GM19397 (cell line): ENCODE results near the gene ERC1.
A peak's percentile ranks its signal among the peaks of the same experiment; 100 is the strongest.

Source experiments
- ATAC-seq: cut with Tn5 transposase; IDR thresholded peaks from one replicate; pipeline ENCODE4 v1.9.1; 2021; ENCODE audit warnings: mild to moderate bottlenecking, moderate library complexity; ENCODE audit not compliant: unreplicated experiment

Gene ERC1

DNA sequence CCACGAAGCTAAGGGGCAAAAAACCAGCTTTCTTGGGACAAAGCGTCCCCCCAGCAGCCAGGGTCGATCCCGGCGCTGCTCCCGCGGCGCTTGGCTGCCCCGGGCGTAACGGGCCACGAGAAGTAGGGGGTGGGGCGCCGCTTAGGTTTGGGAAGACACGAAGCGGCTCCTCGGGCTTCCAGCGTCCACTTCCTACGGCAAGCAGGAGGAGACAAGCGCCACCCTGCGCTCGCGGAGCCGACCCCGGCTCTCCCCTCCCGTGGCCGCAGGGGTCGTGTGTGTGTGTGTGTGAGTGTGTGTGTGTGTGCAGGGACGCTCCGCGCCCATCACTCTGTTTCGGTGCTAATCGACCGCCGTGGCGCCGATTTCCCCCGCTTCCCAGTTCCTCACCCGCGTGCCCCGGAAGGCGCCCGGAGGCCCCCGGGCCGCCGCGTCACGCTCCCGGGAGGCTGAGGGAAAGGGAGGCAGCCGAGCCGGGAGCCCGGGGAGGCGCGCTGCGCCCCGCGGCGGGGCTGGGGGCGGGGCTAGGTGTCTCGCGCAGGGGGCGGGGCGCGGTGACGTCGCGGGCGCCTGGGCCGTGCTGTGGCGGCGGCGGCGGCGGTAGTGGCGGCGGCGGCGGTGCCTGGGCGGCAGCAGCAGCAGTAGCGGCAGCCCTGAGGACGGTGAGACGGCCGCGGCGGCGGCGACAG lies at the start of gene ERC1:
Gene ERC1 (plus strand): TSS at position 563 of the 689 bp plus-strand sequence. CDS start 36,681 bp downstream, outside the sequence.
- ATAC-seq = peak; percentile 88

DNA sequence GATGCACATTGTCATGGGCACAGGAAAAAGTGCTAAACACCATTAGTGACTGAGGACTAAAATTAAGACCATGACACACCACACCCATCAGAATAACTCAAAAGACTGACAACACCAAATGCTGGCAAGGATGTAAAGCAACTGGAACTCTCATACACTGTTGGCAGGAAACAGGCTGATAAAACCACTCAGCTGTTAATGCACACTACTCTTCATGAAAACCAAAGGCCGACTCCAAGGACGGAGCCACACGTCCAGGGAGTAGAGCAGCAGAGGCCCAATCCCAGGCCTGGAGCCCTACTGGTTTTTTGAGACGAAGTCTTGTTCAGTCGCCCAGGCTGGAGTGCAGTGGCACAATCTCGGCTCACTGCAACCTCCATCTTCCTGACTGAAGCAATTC lies 48.0 kb upstream of the ERC1 start:
- ATAC-seq = no peak

DNA sequence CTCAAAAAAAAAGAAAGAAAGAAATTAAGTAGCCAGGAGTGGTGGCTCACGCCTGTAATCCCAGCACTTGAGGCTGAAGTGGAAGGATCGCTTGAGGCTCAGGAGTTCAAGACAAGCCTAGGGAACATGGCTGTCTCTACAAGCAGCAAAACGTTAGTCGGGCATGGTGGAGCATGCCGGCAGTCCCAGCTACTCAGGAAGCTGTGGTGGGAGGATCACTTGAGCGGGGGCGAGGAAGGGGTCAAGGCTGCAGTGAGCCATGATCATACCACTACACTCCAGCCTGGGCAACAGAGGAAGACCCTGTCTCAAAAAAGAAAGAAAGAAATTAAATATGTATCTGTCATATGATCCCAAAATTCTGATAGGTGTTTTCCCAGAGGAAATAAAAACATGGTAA lies 46.8 kb upstream of the ERC1 start:
- ATAC-seq = no peak

DNA sequence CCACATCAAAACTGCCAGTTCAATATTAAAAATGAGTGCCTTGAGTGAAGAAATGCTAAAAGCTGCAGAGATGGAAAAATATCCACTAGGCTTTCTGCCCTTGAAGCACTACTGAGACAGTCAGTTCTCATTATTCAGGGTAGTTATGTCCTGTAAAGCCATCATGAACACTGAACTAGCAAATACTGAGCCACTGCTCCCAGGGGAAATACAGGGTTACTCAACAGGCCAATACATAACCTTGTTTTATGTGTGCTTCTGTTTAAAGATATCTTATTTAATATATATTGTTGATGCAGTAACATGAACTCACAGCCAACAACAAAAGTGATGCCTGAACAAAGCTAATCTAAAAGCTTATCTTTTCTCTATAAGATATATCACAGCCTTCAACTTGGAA lies 44.8 kb upstream of the ERC1 start:
- ATAC-seq = no peak

DNA sequence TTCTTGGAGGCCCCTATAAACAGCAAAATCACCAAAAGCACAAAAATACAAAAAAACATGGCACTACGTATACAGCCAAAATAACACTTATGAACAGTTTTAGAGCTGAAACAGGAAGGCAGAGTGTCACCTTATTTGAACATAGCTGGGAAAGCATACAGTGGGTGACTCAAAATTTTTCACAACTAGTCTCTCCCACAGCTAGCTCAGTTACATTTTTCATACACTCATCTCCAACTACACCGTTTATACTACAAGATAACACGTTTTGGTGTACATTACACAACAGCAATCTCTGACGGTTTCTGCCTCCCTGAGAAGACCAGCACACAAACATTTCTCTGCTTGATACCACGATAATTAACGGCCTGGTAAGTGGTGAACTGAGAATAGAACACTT lies 44.4 kb upstream of the ERC1 start:
- ATAC-seq = no peak

DNA sequence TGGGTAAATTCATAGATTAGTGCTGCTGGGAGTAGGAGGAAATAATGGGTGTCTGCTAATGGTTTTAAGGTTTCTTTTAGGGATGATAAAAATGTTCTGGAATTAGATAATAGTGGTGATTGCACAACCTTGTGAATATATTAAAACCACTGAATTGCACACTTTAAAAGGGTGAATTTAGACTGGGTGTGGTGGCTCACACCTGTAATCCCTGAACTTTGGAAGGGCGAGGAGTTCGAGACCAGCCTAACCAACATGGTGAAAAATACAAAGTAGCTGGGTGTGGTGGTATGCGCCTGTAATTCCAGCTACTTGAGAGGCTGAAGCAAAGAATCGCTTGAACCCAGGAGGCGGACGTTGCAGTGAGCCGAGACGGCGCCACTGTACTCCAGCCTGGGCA lies 42.8 kb upstream of the ERC1 start:
- no peak for ATAC-seq

DNA sequence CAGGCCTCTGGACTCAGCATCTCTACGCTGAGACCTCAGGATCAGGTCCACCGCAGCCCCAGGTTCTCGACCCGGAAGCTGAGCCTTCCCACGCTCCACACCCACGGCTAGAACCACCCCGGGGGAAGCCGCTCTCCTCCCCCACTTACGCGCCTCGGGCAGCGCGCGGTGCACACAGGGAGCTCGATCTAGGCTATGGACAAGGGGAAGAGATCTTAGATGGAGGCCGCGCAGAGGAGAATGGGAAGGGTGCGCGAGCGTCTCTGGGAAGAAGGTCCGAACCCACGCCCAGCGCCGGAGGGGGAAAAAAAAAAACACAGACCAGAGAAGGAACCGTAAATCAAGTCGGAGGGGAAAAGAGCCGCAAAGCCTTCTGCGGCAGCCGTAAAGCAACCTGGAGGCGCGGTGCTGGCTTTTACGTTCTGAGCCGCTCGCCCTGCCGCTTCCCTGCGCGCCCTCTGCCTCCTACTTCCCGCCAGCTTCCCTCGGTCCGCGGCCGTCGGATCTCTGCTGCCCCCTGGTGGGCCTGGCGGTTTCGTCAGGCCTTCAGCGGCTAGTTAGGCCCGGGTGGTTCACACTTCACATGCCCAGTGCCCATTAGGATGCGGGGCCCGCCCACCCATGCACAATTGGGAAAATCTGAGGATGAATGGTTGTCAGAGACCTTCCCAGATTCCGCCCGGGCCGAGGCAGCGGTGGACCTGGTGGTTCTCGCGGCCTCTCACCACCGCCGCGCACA lies 41.4 kb upstream of the ERC1 start, which contains the start of gene RAD52:
Gene RAD52 (minus strand): TSS at position 242 of the 739 bp plus-strand sequence. CDS start 16,636 bp downstream, outside the sequence.
- peak; percentile 83 for ATAC-seq

DNA sequence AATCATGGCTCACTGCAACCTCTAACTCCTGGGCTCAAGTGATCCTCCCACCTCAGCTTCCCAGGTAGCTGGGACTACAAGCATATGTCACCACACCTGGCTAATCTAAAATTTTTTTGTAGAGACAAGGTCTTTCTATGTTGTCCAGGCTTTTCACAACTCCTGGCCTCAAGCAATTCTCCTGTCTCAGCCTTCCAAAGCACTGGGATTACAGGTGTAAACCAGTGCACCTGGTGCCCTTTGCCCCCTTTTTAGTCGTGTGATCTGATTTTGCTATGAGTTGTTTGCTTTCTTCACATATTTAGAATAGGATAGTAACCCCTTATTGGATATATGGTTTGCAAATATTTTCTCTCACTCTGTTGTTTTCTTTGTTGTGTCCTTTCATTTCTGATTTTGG lies 39.8 kb upstream of the ERC1 start:
- no peak for ATAC-seq

DNA sequence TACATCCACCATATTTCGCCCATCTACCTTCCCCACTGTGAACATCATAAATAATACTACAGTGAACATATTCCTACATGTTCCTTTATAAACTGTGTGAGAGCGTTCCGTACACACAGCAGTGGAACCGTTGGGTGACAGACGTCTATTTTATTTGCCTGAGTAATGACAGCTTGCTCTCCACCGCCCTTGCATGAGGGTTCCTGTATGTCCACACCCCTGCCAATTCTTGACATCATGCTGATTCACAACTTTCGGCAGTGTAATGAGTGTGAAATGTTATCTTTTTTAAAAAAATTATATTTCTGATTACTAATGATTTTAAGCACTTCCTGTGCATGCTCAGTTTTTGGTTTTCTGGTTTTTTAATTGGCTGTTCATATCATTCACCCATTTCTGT lies 37.2 kb upstream of the ERC1 start:
- no peak for ATAC-seq

DNA sequence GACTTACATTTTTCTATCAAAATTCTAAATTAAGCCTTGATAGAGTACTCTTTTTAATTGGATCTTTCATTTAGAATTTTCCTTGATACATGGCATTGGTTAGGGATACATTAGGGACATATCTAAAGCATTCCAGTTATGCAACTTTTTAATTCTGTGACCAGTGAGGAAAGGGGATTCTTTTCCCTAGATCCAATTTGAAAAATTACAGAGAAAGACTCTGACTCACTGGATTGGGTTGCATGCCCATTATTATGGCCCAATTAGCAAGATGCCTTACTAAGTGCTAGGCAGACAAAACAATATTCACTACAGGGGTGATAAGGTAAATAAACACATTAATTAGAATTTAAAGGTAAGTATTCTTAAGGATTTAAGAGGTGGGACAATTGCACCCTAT lies 36.3 kb upstream of the ERC1 start:
- no peak for ATAC-seq

DNA sequence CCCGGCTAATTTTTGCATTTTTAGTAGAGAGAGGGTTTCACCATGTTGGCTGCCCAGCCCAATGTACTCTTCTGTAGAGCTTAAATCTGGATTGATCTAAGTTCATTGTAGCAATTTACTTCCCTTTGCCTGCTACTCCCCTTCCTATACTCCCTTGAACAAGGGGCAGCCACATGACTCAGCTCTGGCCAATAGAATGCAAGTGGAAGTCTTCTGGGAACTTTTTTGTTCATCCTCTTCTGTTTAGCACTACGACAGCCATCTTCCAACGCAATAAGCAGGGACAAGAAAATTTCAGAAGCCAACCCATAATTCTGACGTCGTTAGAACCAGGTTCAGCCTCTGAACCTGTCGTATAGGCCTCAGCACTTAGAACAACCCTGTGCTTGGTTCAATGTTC lies 35.1 kb upstream of the ERC1 start:
- ATAC-seq = no peak

DNA sequence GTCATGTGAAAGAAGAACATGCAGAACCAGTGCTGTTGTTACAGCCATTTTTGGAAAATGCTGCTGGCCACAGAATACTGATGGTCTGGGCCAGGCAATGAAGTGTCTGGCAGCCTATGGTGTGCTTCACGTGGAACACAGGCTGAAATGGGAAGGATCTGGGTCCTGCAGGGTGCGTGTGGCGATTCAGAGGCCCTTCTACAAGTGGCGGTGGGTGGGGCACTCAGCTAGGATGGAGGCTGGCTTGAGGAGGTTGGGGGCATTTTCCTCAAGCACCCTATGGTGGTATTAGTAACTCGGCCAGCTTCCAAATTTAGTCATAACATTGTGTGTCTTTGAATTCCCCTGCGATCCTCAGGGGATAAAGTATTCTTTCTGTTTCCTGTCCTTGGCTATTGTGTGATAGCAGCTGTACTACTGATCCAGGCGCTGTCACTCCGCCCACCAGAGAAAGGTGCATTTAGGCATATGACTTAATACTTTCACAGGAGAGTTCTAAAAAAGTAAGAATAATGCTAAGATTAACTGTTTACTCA lies 32.4 kb upstream of the ERC1 start:
- no peak for ATAC-seq

DNA sequence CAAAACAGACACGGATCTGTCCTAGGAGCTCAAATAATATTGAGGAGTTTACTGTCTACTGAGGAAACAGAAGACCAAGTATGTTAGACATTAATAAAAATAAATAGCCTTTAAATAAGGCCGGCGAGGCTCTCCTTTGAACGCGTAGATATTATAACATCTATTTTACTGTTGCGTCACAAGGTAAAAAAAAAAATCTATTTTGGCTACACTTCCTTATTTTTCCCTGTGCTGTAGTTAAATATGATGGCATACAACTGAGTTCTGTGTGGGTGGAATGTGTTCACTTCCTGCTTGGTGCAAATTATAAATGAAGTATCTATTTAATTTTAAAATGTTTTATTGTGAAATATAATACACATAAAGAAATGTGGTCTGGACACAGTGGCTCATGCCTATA lies 24.3 kb upstream of the ERC1 start:
- ATAC-seq = no peak

DNA sequence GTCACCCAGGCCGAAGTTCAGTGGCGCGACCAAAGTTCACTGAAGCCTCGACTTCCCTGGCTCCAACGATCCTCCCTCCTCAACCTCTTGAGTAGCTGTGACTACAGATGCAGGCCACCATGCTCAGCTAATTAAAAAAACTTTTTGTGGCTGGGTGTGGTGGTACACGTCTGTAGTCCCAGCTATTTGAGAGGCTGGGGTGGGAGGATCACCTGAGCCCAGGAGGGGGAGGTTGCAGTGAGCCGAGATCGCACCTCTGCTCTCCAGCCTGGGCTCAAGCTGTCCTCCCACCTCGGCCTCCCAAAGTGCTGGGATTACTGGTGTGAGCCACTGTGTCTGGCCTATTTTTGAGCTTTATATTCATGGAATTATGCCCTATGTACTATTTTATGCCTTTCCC lies 23.4 kb upstream of the ERC1 start:
- ATAC-seq = no peak

DNA sequence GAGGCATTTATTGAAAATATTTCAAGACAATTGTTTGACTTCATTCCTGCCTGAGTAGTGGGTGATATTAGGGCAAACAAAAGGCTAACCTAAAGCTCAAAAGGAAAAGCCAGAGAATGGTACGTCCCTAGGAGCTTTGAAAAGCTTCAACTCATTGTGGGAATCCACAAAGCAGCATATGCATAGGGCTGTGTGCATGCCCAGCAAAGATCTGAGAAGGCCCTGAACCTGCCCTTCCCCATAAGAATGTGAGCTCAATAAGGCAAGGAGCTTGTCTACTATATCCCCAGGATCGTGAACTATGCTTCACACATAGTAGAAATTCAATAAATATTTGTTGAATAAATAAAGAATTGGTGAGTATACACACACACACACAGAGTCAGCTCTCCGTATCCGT lies 22.5 kb upstream of the ERC1 start:
- no peak for ATAC-seq

DNA sequence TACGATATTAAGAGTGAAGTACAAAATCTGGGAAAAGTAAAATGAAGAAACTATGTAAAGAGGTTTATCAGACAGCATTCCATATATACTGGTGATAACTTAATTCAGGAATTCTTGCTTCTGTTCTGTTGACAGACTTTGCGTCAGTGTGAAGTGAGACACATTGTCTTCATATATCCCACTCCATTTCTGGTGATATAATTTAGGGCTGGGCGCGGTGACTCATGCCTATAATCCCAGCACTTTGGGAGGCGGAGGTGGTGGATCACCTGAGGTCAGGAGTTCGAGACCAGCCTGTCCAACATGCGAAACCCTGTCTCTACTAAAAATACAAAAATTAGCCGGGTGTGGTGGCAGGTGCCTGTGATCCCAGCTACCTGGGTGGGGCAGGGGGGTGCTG lies 21.2 kb upstream of the ERC1 start:
- ATAC-seq = no peak

DNA sequence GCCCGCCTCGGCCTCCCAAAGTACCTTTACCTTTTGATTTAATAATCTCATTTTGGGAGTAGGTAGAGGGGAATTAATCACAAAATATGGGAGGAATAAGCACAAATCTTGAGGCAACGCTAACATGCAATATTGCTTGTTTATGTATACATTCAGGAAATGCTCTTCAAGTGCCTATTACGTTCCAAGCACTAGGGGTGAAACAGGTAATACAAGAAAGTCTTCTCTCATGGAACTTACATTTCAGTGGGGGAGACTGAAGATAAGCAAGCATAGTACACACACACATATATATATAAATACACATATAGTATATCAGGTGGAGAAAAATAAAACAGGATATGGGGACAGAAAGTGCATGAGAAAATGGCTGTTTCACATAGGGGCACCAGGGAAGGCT lies 19.0 kb upstream of the ERC1 start:
- ATAC-seq = no peak

DNA sequence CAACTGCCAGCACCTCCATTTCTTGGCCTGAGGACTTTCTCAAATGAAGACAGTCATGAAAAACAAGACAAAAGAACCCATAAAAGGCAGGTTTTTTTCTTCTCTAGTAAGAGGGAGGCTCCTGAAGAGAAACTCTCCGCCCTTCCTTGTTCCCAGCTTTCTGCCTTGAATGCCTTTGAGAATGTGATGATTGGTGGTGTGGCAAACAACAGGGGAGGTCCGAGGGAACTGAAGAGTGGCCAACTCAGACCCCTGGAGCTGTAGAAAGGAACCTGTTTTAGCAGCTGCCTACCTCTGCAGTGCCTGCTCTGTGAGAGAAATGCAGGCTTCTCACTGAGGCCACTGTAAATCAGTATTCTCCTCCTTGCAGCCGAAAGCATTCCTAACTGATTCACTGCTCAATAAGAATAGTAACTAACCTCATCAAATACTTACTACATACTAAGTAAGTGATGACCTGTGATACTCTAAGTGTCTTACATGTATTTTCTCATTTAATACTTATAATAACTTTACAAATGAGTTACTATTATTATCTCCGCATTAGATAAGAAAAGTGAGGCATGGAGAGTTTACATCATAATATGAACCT lies 16.7 kb upstream of the ERC1 start:
- no peak for ATAC-seq

DNA sequence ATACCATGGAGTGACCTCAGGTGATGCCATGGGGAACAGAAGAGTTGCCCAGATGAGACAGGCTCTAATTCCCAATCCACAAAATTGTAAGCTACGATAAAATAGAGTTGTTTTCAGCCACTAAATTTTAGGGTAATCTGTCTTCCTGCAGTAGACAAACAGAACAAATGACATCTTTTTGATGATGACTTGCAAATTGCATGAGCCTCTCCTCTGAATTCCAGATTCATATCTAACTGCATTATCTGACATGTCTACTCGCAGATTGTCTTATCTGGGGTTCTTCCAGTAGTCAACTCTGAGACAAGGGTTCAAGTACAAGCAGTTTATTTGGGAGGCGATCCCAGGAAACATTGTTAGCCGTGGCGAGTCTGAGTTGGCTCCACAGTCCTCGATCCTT lies 14.4 kb upstream of the ERC1 start:
- ATAC-seq = no peak

DNA sequence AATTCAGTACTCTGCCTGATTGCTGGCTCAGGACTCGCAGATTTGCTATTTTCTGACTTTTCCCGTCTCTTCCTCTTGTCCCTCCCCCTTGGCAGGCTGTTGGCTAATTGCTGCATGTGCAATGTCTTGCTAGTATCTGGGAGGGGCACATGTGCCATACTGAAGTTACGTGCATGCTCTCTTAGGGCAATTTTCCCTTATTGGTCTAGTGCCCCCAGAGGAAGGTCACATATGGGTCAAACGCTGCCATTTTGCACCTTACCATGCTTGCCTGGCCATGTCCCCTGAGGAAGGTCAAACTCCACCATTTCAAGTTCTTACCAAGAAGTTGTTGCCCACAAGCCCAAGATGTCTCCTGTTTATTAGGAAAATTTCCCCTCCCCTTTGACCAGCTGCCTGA lies 13.9 kb upstream of the ERC1 start:
- no peak for ATAC-seq

DNA sequence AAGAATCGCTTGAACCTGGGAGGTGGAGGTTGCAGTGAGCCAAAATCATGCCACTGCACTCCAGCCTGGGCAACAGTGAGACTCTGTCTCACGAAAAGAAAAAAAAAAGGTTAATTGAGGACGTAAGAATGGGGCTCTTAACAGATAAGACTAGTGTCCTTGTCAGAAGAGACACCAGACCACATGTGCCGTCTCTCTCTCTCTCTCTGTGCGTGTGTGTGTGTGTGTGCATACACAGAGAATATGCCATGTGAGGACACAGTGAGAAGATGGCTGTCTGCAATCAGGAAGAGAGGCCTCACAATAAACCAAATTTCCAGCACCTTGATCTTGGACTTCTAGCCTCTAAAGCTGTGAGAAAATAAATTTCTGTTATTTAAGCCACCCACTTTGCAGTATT lies 11.7 kb upstream of the ERC1 start:
- no peak for ATAC-seq
